Measurements from ENCODE around the gene AMBP.
"Not testable (repeated sequence)": the region's sequence is repeated elsewhere in the genome, so short reads cannot be mapped to it uniquely, and the experiment has no call there.

The AMBP gene

GRCh38 chr9:114086009-114086408 lies 7.9 kb upstream of the AMBP start:
- TF ChIP-seq, protein P1, sequence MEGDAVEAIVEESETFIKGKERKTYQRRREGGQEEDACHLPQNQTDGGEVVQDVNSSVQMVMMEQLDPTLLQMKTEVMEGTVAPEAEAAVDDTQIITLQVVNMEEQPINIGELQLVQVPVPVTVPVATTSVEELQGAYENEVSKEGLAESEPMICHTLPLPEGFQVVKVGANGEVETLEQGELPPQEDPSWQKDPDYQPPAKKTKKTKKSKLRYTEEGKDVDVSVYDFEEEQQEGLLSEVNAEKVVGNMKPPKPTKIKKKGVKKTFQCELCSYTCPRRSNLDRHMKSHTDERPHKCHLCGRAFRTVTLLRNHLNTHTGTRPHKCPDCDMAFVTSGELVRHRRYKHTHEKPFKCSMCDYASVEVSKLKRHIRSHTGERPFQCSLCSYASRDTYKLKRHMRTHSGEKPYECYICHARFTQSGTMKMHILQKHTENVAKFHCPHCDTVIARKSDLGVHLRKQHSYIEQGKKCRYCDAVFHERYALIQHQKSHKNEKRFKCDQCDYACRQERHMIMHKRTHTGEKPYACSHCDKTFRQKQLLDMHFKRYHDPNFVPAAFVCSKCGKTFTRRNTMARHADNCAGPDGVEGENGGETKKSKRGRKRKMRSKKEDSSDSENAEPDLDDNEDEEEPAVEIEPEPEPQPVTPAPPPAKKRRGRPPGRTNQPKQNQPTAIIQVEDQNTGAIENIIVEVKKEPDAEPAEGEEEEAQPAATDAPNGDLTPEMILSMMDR (IDR thresholded peaks at IDR 0.05; ENCODE audit: low read depth, low read length, missing control alignments) = no peak
- H3K4me3 ChIP-seq (replicated peaks; ENCODE audit: low read depth, low read length) = no peak overlapping the region
- no peak for DNase-seq (ENCODE audit: extremely low read depth, low read depth)

- no peak for DNase-seq (ENCODE audit: extremely low read depth, low read depth)
- H3K4me3 ChIP-seq (replicated peaks; ENCODE audit: low read depth, low read length) = no peak overlapping the region
- TF ChIP-seq, protein P1 (IDR thresholded peaks at IDR 0.05; ENCODE audit: low read depth, low read length, missing control alignments) = no peak
These were observed 7.3 kb upstream of the AMBP start for GRCh38 chr9:114085387-114085789.

GRCh38 chr9:114084282-114085073 lies 6.4 kb upstream of the AMBP start:
- H3K4me3 ChIP-seq (replicated peaks; ENCODE audit: low read depth, low read length) = no peak overlapping the region
- TF ChIP-seq, protein P1 (IDR thresholded peaks at IDR 0.05; ENCODE audit: low read depth, low read length, missing control alignments) = no peak
- DNase-seq (ENCODE audit: extremely low read depth, low read depth) = no peak

DNA sequence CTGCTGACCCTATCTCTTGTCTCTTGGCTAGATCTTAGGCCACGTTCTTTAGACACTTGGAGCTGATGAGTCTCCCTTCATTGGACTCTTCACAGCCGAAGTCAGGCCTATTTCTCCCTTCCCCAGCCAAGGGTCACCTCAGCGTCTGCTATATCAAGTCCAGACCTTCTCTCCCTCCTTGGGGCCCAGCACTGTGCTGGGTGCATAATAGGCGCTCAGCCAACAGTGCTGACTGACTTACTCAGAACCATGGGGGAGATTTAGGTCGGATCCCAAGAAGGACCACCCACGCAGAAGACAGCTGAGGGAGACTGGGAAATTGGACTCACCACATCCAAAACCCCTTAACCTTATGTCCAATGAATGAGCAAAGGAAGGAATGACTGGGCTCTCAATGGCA lies 5.6 kb upstream of the AMBP start:
- no peak for DNase-seq (ENCODE audit: extremely low read depth, low read depth)
- no peak overlapping the region for H3K4me3 ChIP-seq (replicated peaks; ENCODE audit: low read depth, low read length)
- TF ChIP-seq, protein P1 (IDR thresholded peaks at IDR 0.05; ENCODE audit: low read depth, low read length, missing control alignments) = no peak

- not testable (repeated sequence) for H3K4me3 ChIP-seq (replicated peaks; ENCODE audit: low read depth, low read length); DNase-seq (ENCODE audit: extremely low read depth, low read depth)
These were observed 4.8 kb upstream of the AMBP start for GRCh38 chr9:114082763-114083412.

DNA sequence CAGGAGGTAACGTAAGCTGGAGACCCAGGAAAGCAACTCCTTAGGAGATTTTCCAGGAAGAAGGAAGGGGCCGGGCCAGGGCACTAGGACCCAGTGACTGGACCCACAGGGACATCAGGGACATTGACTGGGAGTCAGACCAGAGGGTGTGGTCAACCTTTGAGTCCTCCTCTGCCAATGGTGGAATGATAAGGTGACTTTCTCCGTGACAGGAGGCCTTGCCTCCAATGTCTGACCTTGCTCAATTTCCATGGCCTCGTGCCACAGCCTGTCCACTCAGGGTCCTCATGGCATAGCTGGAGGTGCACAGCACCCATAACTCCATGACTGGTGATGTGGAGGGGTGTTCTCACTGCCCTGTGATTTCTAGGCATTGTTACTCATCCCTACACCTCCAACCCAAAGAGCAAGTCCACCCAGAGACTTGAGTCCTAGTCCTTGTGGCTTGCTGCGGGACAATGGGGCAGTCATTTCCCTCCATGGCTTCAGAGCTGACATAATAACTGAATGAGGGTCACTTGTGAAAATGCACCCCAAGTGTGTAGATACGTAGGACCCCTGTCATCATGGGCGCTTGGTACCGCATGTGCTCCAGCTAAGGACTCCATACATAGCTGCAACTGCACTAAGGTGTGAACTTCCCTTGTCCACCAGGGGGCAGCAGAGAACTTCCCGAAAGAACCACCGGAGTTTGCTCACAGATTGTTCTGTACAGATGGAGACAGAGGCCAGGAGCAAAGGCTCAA lies 4.1 kb upstream of the AMBP start:
- TF ChIP-seq, protein P1 (IDR thresholded peaks at IDR 0.05; ENCODE audit: low read depth, low read length, missing control alignments) = peak; percentile 95
- DNase-seq (ENCODE audit: extremely low read depth, low read depth) = peak; percentile 83
- no peak overlapping the region for H3K4me3 ChIP-seq (replicated peaks; ENCODE audit: low read depth, low read length)

GRCh38 chr9:114081441-114082016 lies 3.4 kb upstream of the AMBP start:
- TF ChIP-seq, protein P1 (IDR thresholded peaks at IDR 0.05; ENCODE audit: low read depth, low read length, missing control alignments) = no peak
- H3K4me3 ChIP-seq (replicated peaks; ENCODE audit: low read depth, low read length) = no peak overlapping the region
- DNase-seq (ENCODE audit: extremely low read depth, low read depth) = no peak
